ENCODE data around the gene SERTAD2.

SERTAD2 gene

GRCh38 chr2:64582774-64583340 lies 70.9 kb downstream of the SERTAD2 start:
- H3K9me2 ChIP-seq (replicated peaks; ENCODE audit: low read depth, low read length) = no peaks in the 10 kb centered on the region
- no peaks in the 10 kb centered on the region for H4K20me1 ChIP-seq (ENCODE audit: insufficient read depth, low read length, poor library complexity, severe bottlenecking)
- no peaks in the 10 kb centered on the region for H3K9me3 ChIP-seq (ENCODE audit: insufficient read depth, low read depth, low read length)
- TF ChIP-seq CTCF (conservative IDR thresholded peaks at IDR 0.05; ENCODE audit: low read length) = no peak
- TF ChIP-seq EZH2phosphoT487 (IDR thresholded peaks at IDR 0.05; ENCODE audit: borderline replicate concordance) = no peak
- no peaks in the 10 kb centered on the region for H3K4me1 ChIP-seq (ENCODE audit: insufficient read depth, low read length, poor library complexity, severe bottlenecking)
- H2AFZ ChIP-seq (ENCODE audit: low read length) = no peak overlapping the region
- H3K27me3 ChIP-seq (ENCODE audit: insufficient read depth, low read length, poor library complexity, severe bottlenecking) = no peaks in the 10 kb centered on the region
- H3F3A ChIP-seq (ENCODE audit: low read depth) = no peaks in the 10 kb centered on the region
- H3K4me3 ChIP-seq (ENCODE audit: low read length, poor library complexity, severe bottlenecking) = no peak overlapping the region
- H3K79me2 ChIP-seq (ENCODE audit: insufficient read depth, low read length) = no peaks in the 10 kb centered on the region
- H3K9ac ChIP-seq (ENCODE audit: low read depth, low read length, poor library complexity, severe bottlenecking) = no peak overlapping the region
- H3K36me3 ChIP-seq (ENCODE audit: insufficient read depth, low read length) = peaks cover 62% of the 10 kb centered on the region; the same call in 1 of the 2 replicates
- no peak overlapping the region for H3K4me2 ChIP-seq (ENCODE audit: low read depth, low read length, poor library complexity, severe bottlenecking)

GRCh38 chr2:64581777-64582539 lies 71.8 kb downstream of the SERTAD2 start:
- no peaks in the 10 kb centered on the region for H3K79me2 ChIP-seq (ENCODE audit: insufficient read depth, low read length)
- peaks cover 64% of the 10 kb centered on the region; the same call in 1 of the 2 replicates for H3K36me3 ChIP-seq (ENCODE audit: insufficient read depth, low read length)
- H3K9ac ChIP-seq (ENCODE audit: low read depth, low read length, poor library complexity, severe bottlenecking) = no peak overlapping the region
- H2AFZ ChIP-seq (ENCODE audit: low read length) = no peak overlapping the region
- no peaks in the 10 kb centered on the region for H3K27me3 ChIP-seq (ENCODE audit: insufficient read depth, low read length, poor library complexity, severe bottlenecking)
- no peak overlapping the region for H3K4me2 ChIP-seq (ENCODE audit: low read depth, low read length, poor library complexity, severe bottlenecking)
- no peaks in the 10 kb centered on the region for H3K9me2 ChIP-seq (replicated peaks; ENCODE audit: low read depth, low read length)
- H3K4me3 ChIP-seq (ENCODE audit: low read length, poor library complexity, severe bottlenecking) = no peak overlapping the region
- no peaks in the 10 kb centered on the region for H3K9me3 ChIP-seq (ENCODE audit: insufficient read depth, low read depth, low read length)
- no peaks in the 10 kb centered on the region for H3K4me1 ChIP-seq (ENCODE audit: insufficient read depth, low read length, poor library complexity, severe bottlenecking)
- H3F3A ChIP-seq (ENCODE audit: low read depth) = no peaks in the 10 kb centered on the region
- no peaks in the 10 kb centered on the region for H4K20me1 ChIP-seq (ENCODE audit: insufficient read depth, low read length, poor library complexity, severe bottlenecking)
- TF ChIP-seq CTCF (conservative IDR thresholded peaks at IDR 0.05; ENCODE audit: low read length) (no peak), EZH2phosphoT487 (IDR thresholded peaks at IDR 0.05; ENCODE audit: borderline replicate concordance) (no peak)

All from Loucy (cell line).